ENCODE measurements around the gene ZNF366.

DNA sequence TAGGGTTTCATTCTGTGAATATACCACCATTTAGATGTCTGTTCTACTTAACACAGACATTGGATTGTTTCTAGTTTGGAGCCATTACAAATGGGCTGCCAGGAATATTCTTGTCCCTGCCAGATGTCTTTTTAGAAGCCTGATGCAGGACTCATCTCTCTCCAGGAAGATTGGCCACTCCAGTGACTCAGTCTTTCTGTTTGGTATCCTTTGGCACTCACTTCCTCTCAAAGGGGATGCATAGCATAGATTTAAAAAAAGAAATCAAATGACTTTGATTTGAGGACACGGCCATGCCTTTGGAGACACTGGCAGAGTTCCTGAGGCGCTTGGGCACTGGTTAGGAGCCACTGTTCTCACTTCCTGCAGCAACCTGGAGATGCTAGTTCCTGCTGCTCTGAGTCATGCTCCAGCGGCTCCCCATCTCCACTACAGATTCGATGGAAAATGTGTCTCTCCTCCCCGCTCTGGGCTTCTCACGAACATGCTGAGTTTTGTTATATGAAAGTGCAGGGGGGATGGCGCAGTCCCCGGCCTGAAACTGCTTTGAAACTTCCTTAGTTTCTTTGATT lies 3.5 kb upstream of the ZNF366 start:
- TF ChIP-seq EZH2 (IDR thresholded peaks at IDR 0.05; ENCODE audit: insufficient read depth, poor library complexity, severe bottlenecking) (no peak), EZH2phosphoT487 (IDR thresholded peaks at IDR 0.05; ENCODE audit: insufficient read depth, low read depth) (no peak)
